ENCODE measurements around the gene HEBP2.

The HEBP2 gene

DNA sequence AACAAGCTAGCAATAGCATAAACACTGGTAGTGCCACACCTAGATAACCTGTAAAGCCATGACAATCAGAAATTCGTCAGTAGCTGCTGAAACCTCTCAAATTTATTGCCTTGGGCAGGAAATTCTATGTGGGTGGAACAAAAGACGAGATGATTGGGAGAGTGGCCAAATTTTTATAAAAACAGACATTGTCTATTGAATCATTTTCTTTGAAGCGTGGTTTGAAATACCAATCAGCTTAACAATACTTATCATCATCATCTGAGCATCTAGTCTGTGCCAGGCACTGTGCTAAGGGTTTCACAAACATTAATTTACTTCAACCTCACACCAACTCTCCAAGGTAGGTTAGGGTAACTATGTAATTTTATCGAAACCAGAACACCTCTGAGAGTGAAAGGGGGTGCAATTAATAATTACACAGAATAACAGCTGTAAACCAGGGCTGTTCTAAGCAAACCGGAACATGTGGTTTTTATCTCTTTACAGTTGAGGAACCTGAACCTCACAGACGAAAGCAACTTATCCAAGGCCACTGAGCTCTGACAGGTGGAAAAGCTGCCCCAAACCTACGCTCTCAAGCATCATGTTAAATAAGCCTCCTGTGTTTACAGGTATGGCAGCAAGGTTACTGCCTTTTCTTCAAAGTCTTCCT, 51.9 kb downstream of the HEBP2 start:
- DNase-seq: peak; percentile 67

DNA sequence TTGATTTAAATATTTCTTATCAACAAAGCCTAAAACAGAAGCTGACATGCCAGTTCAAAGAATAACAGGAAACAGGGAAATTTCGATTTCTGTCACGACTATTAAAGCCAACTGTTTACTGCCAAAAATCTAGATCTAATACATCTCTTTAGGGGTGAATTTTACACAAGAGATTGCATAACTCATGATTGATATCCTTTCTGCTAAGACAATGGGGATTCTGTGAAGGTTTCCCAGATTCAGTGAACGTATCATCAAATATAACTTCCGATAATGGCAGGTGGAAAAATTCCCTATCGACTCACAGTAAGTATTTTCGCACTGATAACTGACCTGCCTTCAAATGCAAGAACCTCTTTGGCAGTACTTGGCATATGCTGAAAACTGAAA, 52.4 kb downstream of the HEBP2 start:
- DNase-seq: no peak

DNA sequence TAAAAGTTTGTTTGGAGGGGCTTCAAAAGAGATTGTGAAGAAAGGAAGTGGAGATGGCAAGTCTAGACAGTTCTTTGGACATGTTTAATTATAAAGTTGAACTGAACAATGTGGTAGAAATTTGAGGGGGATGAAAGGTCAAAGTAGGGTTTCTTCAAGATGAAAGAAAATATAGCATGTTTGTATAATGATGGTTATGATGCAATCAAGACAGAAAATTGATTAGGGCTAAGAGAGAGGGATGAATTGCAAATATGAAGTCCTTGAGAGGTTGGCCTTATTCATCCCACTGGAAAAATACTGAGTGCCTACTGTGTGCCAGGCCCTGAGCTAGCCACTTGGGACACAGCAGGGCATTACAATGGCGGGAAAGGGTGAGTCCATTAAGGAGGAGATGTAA, 57.6 kb downstream of the HEBP2 start:
- DNase-seq: no peak

DNA sequence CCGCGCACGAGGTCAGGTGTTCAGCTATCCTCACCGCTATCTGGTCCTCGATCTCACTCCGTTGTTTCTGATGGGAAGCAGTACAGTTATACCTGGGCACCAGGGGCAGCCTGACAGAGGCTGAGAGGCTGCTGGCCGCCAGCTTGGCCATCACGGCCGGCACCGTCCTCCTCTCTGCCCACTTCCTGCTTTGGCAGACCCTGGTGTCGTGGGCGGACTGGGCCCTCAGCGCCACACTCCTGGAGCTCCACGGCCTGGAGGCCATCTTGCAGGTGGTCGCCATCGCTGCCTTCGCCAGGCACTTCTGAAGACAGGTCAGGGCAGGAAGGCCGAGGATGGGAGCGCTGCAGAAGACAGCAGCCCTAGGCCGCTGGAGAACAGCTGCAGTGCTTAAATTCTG, 60.1 kb downstream of the HEBP2 start:
- DNase-seq: no peak

DNA sequence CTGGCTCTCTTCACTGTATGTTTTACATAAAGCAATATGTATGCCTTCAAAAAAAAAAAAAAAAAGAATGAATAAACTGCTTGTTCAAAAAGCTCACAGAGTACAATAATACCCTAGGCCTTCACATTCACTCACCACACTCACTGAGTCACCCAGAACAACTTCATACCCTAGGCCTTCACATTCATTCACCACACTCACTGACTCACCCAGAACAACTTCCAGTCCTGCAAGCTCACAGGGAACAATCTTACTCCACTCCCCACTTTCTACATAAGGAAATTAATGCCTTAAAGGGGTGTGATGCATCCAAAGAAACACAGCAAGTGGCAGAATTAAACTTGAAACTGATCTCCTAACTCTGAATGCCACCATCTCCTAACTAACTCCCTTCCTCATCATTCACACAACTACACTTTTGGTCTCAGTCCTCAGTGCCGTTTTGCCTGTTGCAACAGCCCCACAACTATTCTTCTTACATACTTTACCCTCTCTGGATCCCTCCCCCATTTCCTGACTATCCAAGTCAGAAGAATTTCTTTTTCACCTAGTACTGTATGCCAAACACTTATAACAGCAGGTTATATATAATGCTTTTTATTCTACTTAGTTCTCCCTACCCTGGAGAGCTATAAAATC, 61.1 kb downstream of the HEBP2 start:
- no peak for DNase-seq

DNA sequence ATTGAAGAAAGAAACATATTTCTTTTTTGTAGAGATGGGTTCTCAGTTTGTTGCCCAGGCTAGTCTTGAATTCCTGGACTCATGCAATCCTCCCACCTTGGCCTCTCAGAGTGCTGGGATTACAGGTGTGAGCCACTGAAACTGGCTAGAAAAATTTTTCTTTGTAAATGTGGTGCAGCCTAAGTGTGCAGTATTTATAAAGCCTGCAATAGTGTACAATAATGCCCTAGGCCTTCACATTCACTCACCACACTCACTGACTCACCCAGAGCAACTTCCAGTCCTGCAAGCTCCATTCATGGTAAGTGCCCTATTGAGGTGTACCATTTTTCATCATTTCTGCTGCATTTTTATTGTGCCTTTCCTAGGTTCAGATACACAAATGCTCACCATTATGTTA, 63.9 kb downstream of the HEBP2 start:
- no peak for DNase-seq

DNA sequence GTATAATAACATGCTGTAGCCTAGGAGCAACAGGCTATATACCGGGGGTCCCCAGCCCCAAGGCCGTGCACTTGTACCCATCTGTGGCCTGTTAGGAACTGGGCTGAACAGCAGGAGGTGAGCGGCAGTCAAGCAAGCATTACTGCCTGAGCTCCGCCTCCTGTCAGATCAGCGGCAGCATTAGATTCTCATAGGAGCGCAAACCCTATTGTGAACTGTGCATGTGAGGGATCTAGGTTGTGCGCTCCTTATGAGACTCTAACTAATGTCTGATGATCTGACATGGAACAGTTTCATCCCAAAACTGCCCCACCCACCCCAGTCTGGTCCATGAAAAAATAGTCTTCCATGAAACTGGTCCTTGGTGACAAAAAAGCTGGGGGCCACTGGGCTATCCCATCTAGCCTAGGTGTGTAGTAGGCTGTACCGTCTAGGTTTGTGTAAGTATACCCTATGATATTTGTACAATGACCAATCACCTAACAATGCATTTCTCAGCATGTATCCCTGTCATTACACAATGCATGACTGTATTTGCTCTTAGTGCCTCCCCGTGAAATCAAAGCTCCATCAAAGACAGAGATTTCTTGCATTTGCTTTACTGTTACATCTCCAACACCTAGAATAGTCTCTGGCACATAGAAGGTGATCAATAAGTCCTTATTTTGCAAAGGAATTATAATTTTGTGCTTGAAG, 64.4 kb downstream of the HEBP2 start:
- DNase-seq: no peak
